ENCODE results near the gene DCTPP1. TPM values are rescaled to one million over a fixed set of nuclear protein-coding genes. Genes with fewer than 3 reads are reported as not detected.
A peak's percentile ranks its signal among the peaks of the same experiment; 100 is the strongest.

DCTPP1 gene
- total and polyA plus RNA-seq, 2 of the 13 experiments (the other 11 are each of a cell fraction or from before 2014, with no cell fraction given) = 54.8 to 74.4 TPM

- TF ChIP-seq, protein P1, sequence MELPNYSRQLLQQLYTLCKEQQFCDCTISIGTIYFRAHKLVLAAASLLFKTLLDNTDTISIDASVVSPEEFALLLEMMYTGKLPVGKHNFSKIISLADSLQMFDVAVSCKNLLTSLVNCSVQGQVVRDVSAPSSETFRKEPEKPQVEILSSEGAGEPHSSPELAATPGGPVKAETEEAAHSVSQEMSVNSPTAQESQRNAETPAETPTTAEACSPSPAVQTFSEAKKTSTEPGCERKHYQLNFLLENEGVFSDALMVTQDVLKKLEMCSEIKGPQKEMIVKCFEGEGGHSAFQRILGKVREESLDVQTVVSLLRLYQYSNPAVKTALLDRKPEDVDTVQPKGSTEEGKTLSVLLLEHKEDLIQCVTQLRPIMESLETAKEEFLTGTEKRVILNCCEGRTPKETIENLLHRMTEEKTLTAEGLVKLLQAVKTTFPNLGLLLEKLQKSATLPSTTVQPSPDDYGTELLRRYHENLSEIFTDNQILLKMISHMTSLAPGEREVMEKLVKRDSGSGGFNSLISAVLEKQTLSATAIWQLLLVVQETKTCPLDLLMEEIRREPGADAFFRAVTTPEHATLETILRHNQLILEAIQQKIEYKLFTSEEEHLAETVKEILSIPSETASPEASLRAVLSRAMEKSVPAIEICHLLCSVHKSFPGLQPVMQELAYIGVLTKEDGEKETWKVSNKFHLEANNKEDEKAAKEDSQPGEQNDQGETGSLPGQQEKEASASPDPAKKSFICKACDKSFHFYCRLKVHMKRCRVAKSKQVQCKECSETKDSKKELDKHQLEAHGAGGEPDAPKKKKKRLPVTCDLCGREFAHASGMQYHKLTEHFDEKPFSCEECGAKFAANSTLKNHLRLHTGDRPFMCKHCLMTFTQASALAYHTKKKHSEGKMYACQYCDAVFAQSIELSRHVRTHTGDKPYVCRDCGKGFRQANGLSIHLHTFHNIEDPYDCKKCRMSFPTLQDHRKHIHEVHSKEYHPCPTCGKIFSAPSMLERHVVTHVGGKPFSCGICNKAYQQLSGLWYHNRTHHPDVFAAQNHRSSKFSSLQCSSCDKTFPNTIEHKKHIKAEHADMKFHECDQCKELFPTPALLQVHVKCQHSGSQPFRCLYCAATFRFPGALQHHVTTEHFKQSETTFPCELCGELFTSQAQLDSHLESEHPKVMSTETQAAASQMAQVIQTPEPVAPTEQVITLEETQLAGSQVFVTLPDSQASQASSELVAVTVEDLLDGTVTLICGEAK (IDR thresholded peaks at IDR 0.05) = no peak
- TF ChIP-seq, protein P1 (CRISPR knock-in tag; IDR thresholded peaks at IDR 0.05) = no peak; the same call in 1 of the 2 replicates
- TF ChIP-seq NFE2L2 (IDR thresholded peaks at IDR 0.05; ENCODE audit: low read length) = no peak
- peak; percentile 24 for TF ChIP-seq RBM39 (IDR thresholded peaks at IDR 0.05; ENCODE audit: low read depth, low read length, poor library complexity, severe bottlenecking)
- TF ChIP-seq ARNTL (CRISPR knock-in tag; IDR thresholded peaks at IDR 0.05) = peak; percentile 37; the same call in 1 of the 2 replicates
- TF ChIP-seq HINFP (CRISPR knock-in tag; IDR thresholded peaks at IDR 0.05; ENCODE audit: low read depth) = 0 out of 2 replicates have a peak, but pooled peaks have one; percentile 21
- TF ChIP-seq SNRNP70 (IDR thresholded peaks at IDR 0.05; ENCODE audit: low read depth, low read length) = no peak
- no peak for TF ChIP-seq GPN1 (CRISPR knock-in tag; IDR thresholded peaks at IDR 0.05; ENCODE audit: borderline replicate concordance)
- peak; percentile 64; the same call in 1 of the 2 replicates for TF ChIP-seq ZNF709 (CRISPR knock-in tag; IDR thresholded peaks at IDR 0.05)
- 0 out of 2 replicates have a peak, but pooled peaks have one; percentile 43 for TF ChIP-seq SSRP1 (CRISPR knock-in tag; IDR thresholded peaks at IDR 0.05)
- TF ChIP-seq CTCF (CRISPR knock-in tag; IDR thresholded peaks at IDR 0.05) = peak; percentile 93
- no peak for TF ChIP-seq ZXDC (CRISPR knock-in tag; IDR thresholded peaks at IDR 0.05)
Measured at GRCh38 chr16:30429678-30430427, at the start of gene DCTPP1 (continued).

All from HepG2 (cell line).